Activated CD4-positive, CD25-positive, alpha-beta regulatory T cell treated with anti-CD3 and anti-CD28 coated beads, Interleukin-2, amount 50 U/mL, for 24 hours (primary cell): ENCODE measurements around the gene ANKRD36B.
A peak's percentile ranks its signal among the peaks of the same experiment; 100 is the strongest.
"Not testable (repeated sequence)": the region's sequence is repeated elsewhere in the genome, so short reads cannot be mapped to it uniquely, and the experiment has no call there.

ENCODE experiments used
- ATAC-seq, 2 donors: fragments of 150-1000 bp; cut with Tn5 transposase; one replicate each; pipeline ENCODE4 v1.10.0; 2021; ENCODE audit warnings: mild to moderate bottlenecking in 1 of 2, moderate library complexity in 1 of 2

ANKRD36B gene

GRCh38 chr2:97548536-97548935 is 41.1 kb downstream of the ANKRD36B start:
- not testable (repeated sequence) for ATAC-seq

- ATAC-seq = no peak
These were observed 43.0 kb downstream of the ANKRD36B start for GRCh38 chr2:97546711-97547110.

DNA sequence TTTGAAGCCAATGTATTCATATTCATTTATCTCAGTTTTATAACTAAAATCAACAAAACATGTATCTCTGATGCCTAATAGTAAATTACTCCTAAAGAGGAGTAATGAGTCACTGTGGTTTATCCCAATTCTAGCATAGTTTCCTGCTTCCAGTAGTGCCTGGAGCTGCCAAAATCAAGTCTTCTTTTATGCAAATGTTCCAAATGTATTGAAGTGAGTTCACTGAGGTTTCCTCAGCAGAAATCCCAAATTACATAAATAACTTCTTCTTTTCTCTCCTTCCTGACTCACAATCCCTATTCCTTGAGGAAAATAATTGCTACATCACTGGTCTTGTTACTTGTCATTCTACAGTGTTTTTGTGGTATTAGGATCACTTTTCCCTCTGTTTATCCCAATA is 44.8 kb downstream of the ANKRD36B start:
- not testable (repeated sequence) for ATAC-seq

- ATAC-seq = not testable (repeated sequence)
These were observed 63.8 kb downstream of the ANKRD36B start for GRCh38 chr2:97525904-97526303.

DNA sequence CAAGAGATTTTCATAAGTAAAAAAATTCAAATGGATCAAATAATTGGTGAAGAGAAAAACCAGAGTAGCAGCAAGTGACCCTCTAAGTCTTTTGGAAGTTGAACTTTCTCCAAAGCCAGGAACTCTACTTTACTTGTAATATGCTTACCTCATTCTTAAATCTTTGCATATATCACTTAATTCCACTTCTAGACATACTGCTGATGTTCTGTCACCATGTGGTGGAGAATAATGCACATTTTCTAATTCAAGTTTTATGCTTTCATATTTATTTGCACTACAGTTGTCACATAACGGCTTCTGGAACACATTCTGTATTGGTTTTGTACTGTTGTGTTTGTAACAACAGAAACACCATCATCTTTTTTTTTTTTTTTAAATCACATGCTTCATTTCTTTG is 65.9 kb downstream of the ANKRD36B start:
- ATAC-seq = not testable (repeated sequence)

DNA sequence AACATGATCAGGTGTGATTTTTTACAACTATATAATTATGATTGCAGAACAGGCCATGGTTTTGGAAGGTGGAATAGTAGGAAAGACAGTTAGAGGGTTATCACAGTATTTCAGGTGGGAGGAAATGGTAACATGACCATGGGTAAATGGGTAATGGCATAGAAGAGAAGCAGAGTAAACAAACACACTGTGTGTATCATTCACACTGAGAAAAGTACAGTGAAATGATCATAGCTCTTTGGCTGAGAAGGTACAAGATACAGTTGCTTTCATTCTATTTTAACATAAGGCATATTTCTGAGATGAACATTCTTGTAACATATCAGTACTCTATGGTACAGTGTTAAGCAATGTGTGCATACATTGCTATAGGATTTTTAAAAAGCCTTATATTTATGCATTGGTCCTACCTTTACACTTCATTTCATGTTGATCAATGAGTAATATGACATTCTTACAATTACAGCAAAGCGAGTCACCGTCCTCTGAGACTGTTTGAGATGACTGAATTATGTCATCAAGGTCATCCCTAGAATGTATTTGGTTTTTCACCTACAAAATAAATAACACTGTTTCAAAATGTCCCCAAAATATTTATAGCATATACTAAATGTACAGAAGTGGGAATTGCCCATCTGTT is 66.6 kb downstream of the ANKRD36B start:
- ATAC-seq = peak; percentile 73 to 91

- ATAC-seq = not testable (repeated sequence)
These were observed 94.0 kb downstream of the ANKRD36B start for GRCh38 chr2:97495651-97496050.

- not testable (repeated sequence) for ATAC-seq
These were observed 99.5 kb downstream of the ANKRD36B start for GRCh38 chr2:97490141-97490540.
